BLaER1 (cell line): ENCODE data around the gene APOL6.
A peak's percentile ranks its signal among the peaks of the same experiment; 100 is the strongest.
"Not testable (repeated sequence)": the region's sequence is repeated elsewhere in the genome, so short reads cannot be mapped to it uniquely, and the experiment has no call there.

Experiments used
- H3K27ac ChIP-seq: shearing (Covaris generic); formaldehyde crosslinking; 2 replicates; pipeline ENCODE4 v1.8.1; 2022
- H3K27me3 ChIP-seq: shearing (Covaris generic); formaldehyde crosslinking; 2 replicates; pipeline ENCODE4 v1.8.1; 2022
- H3K36me3 ChIP-seq: shearing (Covaris generic); formaldehyde crosslinking; 2 replicates; pipeline ENCODE4 v1.8.1; 2022
- H3K4me1 ChIP-seq: shearing (Covaris generic); formaldehyde crosslinking; 2 replicates; pipeline ENCODE4 v1.8.1; 2022
- H3K4me2 ChIP-seq: shearing (Covaris generic); formaldehyde crosslinking; 2 replicates; pipeline ENCODE4 v1.8.1; 2022
- H3K4me3 ChIP-seq: shearing (Covaris generic); formaldehyde crosslinking; 2 replicates; pipeline ENCODE4 v1.8.1; 2022
- H3K9ac ChIP-seq: shearing (Covaris generic); formaldehyde crosslinking; 2 replicates; pipeline ENCODE4 v1.8.1; 2022
- H3K9me3 ChIP-seq: shearing (Covaris generic); formaldehyde crosslinking; 2 replicates; pipeline ENCODE4 v1.8.1; 2022
- H4K20me1 ChIP-seq: shearing (Covaris generic); formaldehyde crosslinking; 2 replicates; pipeline ENCODE4 v1.8.1; 2022
- Cebpa-rat ChIP-seq: shearing (Covaris generic); IDR thresholded peaks from 2 replicates; pipeline ENCODE4 v1.8.1; 2022

Gene APOL6

DNA sequence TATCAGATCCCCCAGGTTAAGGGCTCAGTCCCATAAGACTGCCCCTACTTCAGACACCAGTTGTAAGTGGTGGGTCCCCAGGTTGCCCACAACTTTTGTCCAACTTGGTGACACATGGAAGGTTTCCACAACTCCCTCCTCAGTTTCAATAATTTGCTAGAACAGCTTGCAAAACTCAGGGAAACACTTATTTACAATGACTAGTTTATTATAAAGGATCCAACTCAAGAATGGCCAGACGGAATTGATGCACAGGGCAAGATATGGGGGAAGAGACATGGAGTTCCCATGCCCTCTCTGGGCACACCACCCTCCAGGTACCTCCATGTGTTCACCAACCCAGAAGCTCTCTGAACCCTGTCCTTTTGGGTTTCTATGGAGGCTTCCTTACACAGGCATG, 5.6 kb downstream of the APOL6 start:
- no peak for TF ChIP-seq Cebpa-rat
- no peaks in the 10 kb centered on the region for H4K20me1 ChIP-seq
- peaks cover 15% of the 10 kb centered on the region for H3K9me3 ChIP-seq
- H3K4me3 ChIP-seq: no peak overlapping the region
- peaks cover 13% of the 10 kb centered on the region for H3K4me1 ChIP-seq
- H3K36me3 ChIP-seq: peaks cover 34% of the 10 kb centered on the region
- no peaks in the 10 kb centered on the region for H3K27me3 ChIP-seq
- H3K27ac ChIP-seq: no peak overlapping the region
- no peak overlapping the region for H3K4me2 ChIP-seq
- no peak overlapping the region for H3K9ac ChIP-seq

DNA sequence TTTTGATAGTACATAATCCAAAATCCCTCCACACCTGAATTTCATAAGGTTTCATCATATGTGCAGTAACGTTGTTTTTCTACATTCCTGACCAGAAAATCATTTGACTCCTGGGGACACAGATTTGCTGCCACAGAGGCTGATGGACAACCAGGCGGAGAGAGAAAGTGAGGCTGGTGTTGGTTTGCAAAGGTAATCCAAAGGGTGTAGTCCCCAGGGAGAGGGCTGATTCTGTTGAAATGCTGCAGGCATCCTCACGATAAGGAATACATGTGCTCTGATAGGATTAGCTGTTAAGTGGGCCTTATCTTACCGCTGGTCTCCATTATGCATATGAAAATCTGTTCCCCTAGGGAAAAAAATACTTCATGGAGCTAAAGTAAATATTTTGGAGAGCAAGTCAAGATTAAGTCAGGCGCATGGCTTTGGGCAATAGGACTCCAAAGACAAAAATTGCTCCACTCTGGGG, 8.1 kb downstream of the APOL6 start:
- no peak for TF ChIP-seq Cebpa-rat

DNA sequence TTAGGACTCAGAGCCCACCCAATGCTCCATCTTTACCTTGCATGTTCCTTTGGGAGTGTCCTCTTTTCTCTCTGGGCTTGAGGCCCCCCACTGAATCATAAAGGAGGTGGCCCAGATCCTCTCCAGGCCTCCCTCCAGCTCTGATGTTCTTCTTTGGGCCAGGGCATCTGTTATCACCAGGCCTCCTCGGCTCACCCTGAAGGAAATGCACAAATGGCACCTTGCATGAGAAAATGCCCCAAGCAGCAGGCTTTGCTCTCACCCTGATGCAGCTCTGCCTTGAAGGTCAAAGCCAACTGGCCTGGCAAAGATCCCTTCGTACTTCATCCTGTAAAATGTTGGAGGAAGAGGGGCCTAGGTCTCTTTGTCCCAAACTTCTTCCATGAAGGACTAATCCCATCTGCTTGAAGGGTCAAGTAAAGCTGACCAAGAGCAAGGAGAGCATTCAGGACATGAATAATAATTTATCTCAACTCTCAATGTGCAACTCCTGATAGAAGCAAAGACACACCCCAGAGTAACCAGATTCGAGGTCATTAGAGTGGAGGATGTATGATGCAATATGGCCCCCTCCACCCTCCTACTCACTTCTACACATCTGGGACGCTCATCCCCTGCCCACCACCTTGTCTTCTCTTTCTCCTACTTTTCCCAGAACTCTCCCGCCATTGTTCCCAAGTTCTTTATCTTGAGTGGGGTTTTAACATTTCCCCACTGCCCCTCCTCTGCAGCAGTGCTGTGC, 9.5 kb downstream of the APOL6 start:
- peaks cover 25% of the 10 kb centered on the region for H3K4me1 ChIP-seq

More for the DNA sequence above, 8.1 kb downstream of the APOL6 start:
- Histone ChIP-seq H3K9ac (no peak overlapping the region), H3K9me3 (peaks cover 16% of the 10 kb centered on the region), H3K36me3 (peaks cover 46% of the 10 kb centered on the region), H3K4me3 (no peak overlapping the region), H3K4me2 (no peak overlapping the region), H3K27ac (no peak overlapping the region), H4K20me1 (no peaks in the 10 kb centered on the region), H3K27me3 (no peaks in the 10 kb centered on the region), H3K4me1 (peaks cover 15% of the 10 kb centered on the region)

DNA sequence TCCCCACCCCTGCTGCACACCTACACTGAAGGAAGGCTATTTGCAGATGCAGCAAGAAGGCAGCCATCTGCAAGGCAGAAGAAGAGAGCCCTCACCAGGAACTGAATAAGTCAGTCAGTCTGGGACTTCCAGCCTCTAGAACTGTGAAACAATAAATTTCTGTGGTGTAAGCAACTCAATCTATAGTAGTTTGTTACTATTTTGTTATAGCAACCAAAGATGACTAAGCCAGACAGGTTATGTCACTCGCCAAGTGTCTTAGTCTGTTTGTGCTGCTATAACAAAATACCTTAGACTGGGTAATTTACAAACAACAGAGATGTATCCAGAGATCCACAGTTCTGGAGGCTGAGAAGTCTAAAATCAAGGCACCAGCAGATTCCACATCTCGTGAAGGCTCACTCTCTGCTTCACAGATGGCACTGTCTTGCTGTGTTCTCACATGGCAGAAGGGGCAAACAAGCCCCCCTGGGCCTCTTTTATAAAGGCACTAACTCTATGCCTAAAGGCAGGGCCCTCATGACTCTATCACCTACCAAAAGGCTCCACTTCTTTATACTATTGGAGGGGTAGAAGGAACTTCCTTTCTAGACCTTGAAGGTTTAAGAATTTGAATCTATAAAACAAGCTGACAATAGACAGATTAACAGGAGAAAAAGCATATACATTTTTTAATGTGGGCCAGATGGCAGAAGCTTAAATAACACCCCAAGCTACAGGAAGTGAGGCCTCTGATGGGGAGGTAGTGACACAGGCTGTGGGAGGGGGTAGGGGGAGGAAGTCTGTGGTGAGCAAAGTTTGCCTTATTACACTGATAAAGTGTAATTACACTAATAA, 12.3 kb downstream of the APOL6 start:
- TF ChIP-seq Cebpa-rat: no peak
- Histone ChIP-seq H4K20me1 (no peaks in the 10 kb centered on the region), H3K27me3 (no peaks in the 10 kb centered on the region), H3K4me1 (peaks cover 35% of the 10 kb centered on the region), H3K9ac (peak overlapping the region; percentile 48; the same call in 1 of the 2 replicates), H3K9me3 (peaks cover 27% of the 10 kb centered on the region), H3K4me2 (peak overlapping the region; percentile 74), H3K4me3 (no peak overlapping the region), H3K27ac (peak overlapping the region; percentile 73), H3K36me3 (peaks cover 70% of the 10 kb centered on the region)

More for the DNA sequence above, 9.5 kb downstream of the APOL6 start:
- Histone ChIP-seq H3K9me3 (peaks cover 14% of the 10 kb centered on the region), H3K27ac (no peak overlapping the region), H3K4me3 (no peak overlapping the region), H3K9ac (no peak overlapping the region), H3K36me3 (peaks cover 61% of the 10 kb centered on the region), H3K4me2 (no peak overlapping the region), H3K27me3 (no peaks in the 10 kb centered on the region), H4K20me1 (no peaks in the 10 kb centered on the region)
- no peak for TF ChIP-seq Cebpa-rat

DNA sequence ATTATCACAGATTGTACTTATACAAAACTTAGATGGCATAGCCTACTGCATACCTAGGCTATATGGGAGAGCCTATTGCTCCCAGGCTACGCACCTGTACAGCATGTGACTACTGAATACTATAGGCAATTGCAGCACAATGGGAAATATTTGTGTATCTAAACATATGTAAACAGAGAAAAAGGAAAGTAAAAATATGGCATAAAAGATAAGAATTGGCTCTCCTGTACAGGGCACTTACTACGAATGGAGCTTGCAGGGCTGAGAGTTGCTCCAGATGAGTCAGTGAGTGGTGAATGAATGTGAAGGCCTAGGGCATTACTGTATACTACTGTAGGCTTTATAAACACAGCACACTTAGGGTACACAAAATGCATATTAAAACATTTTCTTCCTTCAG, 13.2 kb downstream of the APOL6 start:
- Histone ChIP-seq H3K4me2 (peak overlapping the region; percentile 74), H3K9me3 (peaks cover 31% of the 10 kb centered on the region), H3K4me3 (no peak overlapping the region), H3K9ac (no peak overlapping the region), H3K36me3 (peaks cover 70% of the 10 kb centered on the region), H4K20me1 (no peaks in the 10 kb centered on the region), H3K27me3 (no peaks in the 10 kb centered on the region), H3K4me1 (peaks cover 35% of the 10 kb centered on the region), H3K27ac (0 out of 2 replicates have a peak overlapping the region, but pooled peaks have one; percentile 73)
- TF ChIP-seq Cebpa-rat: no peak

DNA sequence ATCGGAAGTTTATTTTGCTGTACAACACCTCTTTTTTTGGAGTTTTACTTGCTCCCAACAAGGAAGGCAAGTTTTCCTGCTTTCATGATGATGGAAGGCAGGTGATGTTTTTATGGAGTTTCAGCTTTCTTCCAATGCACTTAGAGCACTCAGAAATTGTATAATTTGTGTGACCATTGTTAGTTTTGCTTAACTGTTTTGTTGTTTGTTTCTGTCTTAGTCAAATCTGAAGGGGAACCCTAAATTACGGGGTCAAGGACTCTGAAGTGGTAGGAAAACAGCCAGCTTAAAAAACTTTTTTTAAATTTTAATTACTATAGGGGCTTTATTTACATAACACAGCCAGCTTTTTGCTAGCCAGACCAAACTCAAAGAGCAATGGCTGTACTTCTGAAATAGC, 14.7 kb downstream of the APOL6 start:
- peaks cover 35% of the 10 kb centered on the region for H3K4me1 ChIP-seq
- peaks cover 70% of the 10 kb centered on the region for H3K36me3 ChIP-seq
- H3K9ac ChIP-seq: no peak overlapping the region
- H4K20me1 ChIP-seq: no peaks in the 10 kb centered on the region
- peak overlapping the region; percentile 56 for H3K4me2 ChIP-seq
- peaks cover 46% of the 10 kb centered on the region for H3K9me3 ChIP-seq
- 0 out of 2 replicates have a peak overlapping the region, but pooled peaks have one; percentile 1 for H3K27ac ChIP-seq
- no peak for TF ChIP-seq Cebpa-rat
- H3K4me3 ChIP-seq: no peak overlapping the region
- H3K27me3 ChIP-seq: no peaks in the 10 kb centered on the region

DNA sequence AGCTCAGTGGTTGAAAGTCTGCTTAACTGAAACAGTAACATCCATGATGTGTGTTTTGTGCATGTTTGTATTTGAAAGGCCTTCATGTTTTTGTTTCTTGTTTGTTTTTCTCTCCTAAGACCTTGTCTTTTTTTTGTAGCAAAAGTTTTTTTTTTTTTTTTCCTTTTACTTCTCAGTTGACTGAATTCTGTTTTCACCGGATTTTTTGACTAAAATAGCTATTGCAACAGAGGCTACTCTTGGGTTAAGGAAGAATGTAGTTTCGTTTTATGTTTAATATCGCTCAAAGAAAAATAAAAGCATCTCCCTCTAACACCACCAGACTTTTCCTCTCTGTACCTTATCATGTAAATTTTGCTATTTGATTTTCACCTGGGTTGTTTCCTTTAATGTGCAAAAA, 15.1 kb downstream of the APOL6 start:
- Histone ChIP-seq H3K4me2 (peak overlapping the region; percentile 56), H3K4me1 (peaks cover 35% of the 10 kb centered on the region), H3K36me3 (peaks cover 66% of the 10 kb centered on the region), H3K9ac (no peak overlapping the region), H4K20me1 (no peaks in the 10 kb centered on the region), H3K4me3 (no peak overlapping the region), H3K9me3 (peaks cover 51% of the 10 kb centered on the region), H3K27ac (0 out of 2 replicates have a peak overlapping the region, but pooled peaks have one; percentile 1), H3K27me3 (no peaks in the 10 kb centered on the region)
- no peak for TF ChIP-seq Cebpa-rat

DNA sequence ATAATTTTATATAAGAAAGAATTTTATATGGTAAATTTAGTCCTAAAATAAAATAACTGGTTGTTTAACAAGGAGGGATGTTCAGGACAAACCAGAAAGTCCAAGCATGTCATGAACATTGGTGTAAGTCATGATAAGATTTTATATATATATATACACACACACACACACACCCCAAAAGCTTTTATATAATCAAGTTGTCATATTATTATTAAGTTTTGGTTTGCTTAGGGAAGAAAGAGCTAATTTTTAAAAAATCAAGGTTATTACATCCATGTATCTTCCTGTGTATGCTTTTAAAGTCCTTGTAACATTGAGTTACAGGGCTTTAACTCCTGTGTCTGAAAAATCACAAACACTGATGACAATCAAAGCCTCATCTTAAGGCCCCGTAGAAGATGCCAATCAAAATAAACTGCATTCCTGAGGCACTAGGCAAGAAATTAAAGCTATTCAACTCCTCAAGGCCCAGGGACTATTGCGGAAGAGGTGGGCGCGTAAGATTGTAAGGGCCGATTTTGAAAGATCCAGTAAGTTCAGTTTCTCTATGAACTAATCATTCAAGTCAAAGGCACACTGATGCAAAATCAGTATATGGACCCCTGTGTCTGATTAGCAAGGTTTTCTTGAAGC, 16.8 kb downstream of the APOL6 start:
- Histone ChIP-seq H3K9me3 (peaks cover 40% of the 10 kb centered on the region), H4K20me1 (no peaks in the 10 kb centered on the region), H3K27ac (no peak overlapping the region), H3K27me3 (no peaks in the 10 kb centered on the region), H3K9ac (no peak overlapping the region), H3K36me3 (peaks cover 49% of the 10 kb centered on the region), H3K4me1 (peaks cover 33% of the 10 kb centered on the region), H3K4me2 (no peak overlapping the region), H3K4me3 (no peak overlapping the region)
- TF ChIP-seq Cebpa-rat: no peak

DNA sequence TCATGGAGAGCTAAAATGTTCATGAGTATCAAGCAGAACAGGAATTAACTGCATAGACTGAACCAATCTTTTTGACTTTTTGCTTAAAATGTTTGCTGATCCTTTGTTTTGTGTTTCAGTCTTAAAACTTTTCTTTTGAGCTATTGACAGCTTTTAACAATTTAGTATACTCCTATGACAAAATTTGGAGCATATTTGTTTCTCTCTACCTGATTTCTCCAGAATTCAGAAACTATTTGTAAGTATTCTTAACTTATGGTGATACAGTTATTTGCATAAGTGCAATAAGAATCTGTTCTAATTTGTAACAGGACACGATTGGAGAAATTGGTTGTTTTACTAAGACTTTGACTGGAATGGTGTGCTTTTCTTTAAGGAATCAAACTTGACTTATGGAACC, 18.5 kb downstream of the APOL6 start:
- not testable (repeated sequence) for H3K4me3 ChIP-seq, H3K27me3 ChIP-seq, H3K4me2 ChIP-seq, H4K20me1 ChIP-seq, H3K9ac ChIP-seq, H3K27ac ChIP-seq
- Histone ChIP-seq H3K36me3 (peaks cover 40% of the 10 kb centered on the region), H3K9me3 (peaks cover 40% of the 10 kb centered on the region), H3K4me1 (peaks cover 18% of the 10 kb centered on the region)

DNA sequence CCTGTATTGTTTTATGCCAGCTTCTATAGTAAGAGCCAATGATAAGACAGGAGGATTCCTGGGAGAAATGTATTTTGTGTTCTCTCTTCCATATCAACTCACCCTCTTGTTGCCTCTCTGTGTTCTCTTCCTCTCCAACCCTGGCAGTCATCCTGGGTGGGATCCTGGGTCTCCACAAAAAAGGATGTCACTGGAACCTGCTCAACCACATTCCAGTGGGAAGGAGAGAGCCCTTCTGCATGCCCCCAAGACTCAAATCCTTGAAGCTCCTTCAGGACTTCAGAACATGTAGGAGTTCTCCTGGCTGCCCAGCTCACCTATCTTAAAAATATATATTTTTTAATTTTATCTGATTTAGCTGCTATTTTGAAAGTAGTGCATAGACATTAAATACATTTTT, 26.1 kb downstream of the APOL6 start:
- TF ChIP-seq Cebpa-rat: no peak

DNA sequence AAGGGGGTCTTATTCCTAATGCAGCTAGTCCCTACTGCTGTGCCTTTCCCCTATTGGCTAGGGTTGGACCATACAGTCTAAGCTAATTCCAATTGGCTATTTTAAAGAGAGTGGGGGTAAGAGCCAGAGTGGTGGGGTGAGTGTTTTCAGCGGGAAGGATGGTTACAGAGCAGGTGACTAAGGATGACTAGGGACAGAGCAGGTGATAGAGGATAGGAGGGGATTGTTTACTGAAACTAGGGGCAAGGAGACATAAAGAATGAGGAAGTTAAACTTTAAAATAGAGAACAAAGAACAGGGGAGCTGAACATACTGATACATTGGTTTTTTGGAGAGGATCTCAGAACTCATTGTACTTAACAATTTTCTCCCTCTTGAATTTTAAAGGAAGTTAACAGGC, 27.8 kb downstream of the APOL6 start:
- H3K4me1 ChIP-seq, H3K27ac ChIP-seq, H3K36me3 ChIP-seq, H3K9ac ChIP-seq, H3K4me3 ChIP-seq, H3K4me2 ChIP-seq, H3K27me3 ChIP-seq, H4K20me1 ChIP-seq: not testable (repeated sequence)
- peaks cover 35% of the 10 kb centered on the region for H3K9me3 ChIP-seq

More for the DNA sequence above, 26.1 kb downstream of the APOL6 start:
- Histone ChIP-seq H3K27me3 (no peaks in the 10 kb centered on the region), H3K4me1 (no peaks in the 10 kb centered on the region), H3K4me3 (no peak overlapping the region), H3K27ac (no peak overlapping the region), H3K4me2 (no peak overlapping the region), H3K36me3 (no peaks in the 10 kb centered on the region), H3K9me3 (peaks cover 32% of the 10 kb centered on the region), H4K20me1 (no peaks in the 10 kb centered on the region), H3K9ac (no peak overlapping the region)
